Esophagus muscularis mucosa (tissue), 3 donors: Measurements from ENCODE around the gene RNU7-1.

ENCODE experiments used
- POLR2A ChIP-seq: fragments of 450-650 bp; IDR thresholded peaks from one replicate; pipeline ENCODE4 v1.6.1; 2017; ENCODE audit warnings: antibody characterized with exemption, moderate library complexity, mild to moderate bottlenecking, low read depth
- TF ChIP-seq, protein P1 (sequence below), 3 experiments: fragments of 200-600 bp in 2 of 3; fragments of 450-650 bp in 1 of 3; sonication (generic) in 2 of 3; IDR thresholded peaks; one replicate each; pipeline ENCODE4 v1.5.1; 2017 to 2019; ENCODE audit warnings: antibody characterized with exemption in 3 of 3, mild to moderate bottlenecking in 2 of 3, moderate library complexity in 1 of 3

DNA sequence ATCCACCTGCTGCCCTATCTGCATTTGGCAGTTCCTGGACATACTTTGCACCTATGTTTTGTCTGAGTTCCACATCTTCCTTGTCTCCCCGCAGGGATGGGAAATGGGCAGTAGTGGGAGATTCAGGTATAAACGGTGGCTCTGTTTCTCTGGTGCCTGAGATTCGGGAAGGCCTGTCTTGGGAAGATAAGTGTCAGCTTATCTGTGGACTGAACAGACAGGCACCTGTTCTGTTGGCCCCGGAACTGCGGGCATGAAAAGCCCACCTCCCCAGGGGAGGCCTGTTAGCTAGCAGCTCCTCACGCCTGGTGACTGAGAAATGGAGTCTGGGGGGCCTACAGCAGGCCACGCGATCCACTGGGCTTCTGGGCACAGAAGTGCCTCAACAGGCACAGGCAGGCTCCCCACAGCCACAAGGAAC is 21.0 kb downstream of the RNU7-1 start:
- no peak for TF ChIP-seq POLR2A
- TF ChIP-seq, protein P1, sequence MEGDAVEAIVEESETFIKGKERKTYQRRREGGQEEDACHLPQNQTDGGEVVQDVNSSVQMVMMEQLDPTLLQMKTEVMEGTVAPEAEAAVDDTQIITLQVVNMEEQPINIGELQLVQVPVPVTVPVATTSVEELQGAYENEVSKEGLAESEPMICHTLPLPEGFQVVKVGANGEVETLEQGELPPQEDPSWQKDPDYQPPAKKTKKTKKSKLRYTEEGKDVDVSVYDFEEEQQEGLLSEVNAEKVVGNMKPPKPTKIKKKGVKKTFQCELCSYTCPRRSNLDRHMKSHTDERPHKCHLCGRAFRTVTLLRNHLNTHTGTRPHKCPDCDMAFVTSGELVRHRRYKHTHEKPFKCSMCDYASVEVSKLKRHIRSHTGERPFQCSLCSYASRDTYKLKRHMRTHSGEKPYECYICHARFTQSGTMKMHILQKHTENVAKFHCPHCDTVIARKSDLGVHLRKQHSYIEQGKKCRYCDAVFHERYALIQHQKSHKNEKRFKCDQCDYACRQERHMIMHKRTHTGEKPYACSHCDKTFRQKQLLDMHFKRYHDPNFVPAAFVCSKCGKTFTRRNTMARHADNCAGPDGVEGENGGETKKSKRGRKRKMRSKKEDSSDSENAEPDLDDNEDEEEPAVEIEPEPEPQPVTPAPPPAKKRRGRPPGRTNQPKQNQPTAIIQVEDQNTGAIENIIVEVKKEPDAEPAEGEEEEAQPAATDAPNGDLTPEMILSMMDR (IDR thresholded peaks at IDR 0.05): no peak
